T follicular helper cell (primary cell): ENCODE measurements around the gene CHRND.
"Not testable (repeated sequence)": the region's sequence is repeated elsewhere in the genome, so short reads cannot be mapped to it uniquely, and the experiment has no call there.

Source experiments
- DNase-seq: peaks from one replicate; pipeline ENCODE4 v3.0.0-alpha.2; 2020; ENCODE audit warnings: low read depth

Gene CHRND

GRCh38 chr2:232541961-232542714 is 16.2 kb downstream of the CHRND start:
- DNase-seq, result no peak

GRCh38 chr2:232542715-232543467 is 16.9 kb downstream of the CHRND start:
- no peak for DNase-seq

- DNase-seq, result no peak
Observed at GRCh38 chr2:232543491-232543890, 17.5 kb downstream of the CHRND start.

GRCh38 chr2:232543928-232544631 is 18.1 kb downstream of the CHRND start:
- DNase-seq, result no peak

- DNase-seq, result no peak
Observed at GRCh38 chr2:232544674-232545073, 18.7 kb downstream of the CHRND start.

GRCh38 chr2:232545511-232546375 is 19.8 kb downstream of the CHRND start:
- no peak for DNase-seq

GRCh38 chr2:232547991-232548390 is 22.0 kb downstream of the CHRND start:
- no peak for DNase-seq

- no peak for DNase-seq
Observed at GRCh38 chr2:232549655-232550353, 23.8 kb downstream of the CHRND start.

GRCh38 chr2:232550354-232551249 is 24.6 kb downstream of the CHRND start, which contains the start of the genes EIF4E2 and TIGD1:
TSS of gene EIF4E2 (plus strand) at chr2:232550689. CDS start at chr2:232550725, 36 bp downstream.
TSS of gene TIGD1 (minus strand) at chr2:232550557. CDS start at chr2:232549882, 675 bp downstream.
- DNase-seq, result peak; percentile 82

- DNase-seq, result no peak
Observed at GRCh38 chr2:232551250-232551638, 25.3 kb downstream of the CHRND start.

- no peak for DNase-seq
Observed at GRCh38 chr2:232551776-232552175, 25.8 kb downstream of the CHRND start.

GRCh38 chr2:232556426-232556825 is 30.5 kb downstream of the CHRND start:
- DNase-seq, result no peak

GRCh38 chr2:232562515-232563151 is 36.7 kb downstream of the CHRND start:
- no peak for DNase-seq

GRCh38 chr2:232563580-232563979 is 37.6 kb downstream of the CHRND start:
- DNase-seq, result no peak

GRCh38 chr2:232567721-232568120 is 41.8 kb downstream of the CHRND start:
- no peak for DNase-seq

GRCh38 chr2:232568161-232568560 is 42.2 kb downstream of the CHRND start:
- no peak for DNase-seq

- DNase-seq, result no peak
Observed at GRCh38 chr2:232569541-232569940, 43.6 kb downstream of the CHRND start.

- not testable (repeated sequence) for DNase-seq
Observed at GRCh38 chr2:232570481-232570880, 44.5 kb downstream of the CHRND start.

GRCh38 chr2:232571026-232571474 is 45.1 kb downstream of the CHRND start:
- DNase-seq, result no peak
